Nephron progenitor cell (in vitro differentiated cells): ENCODE measurements around the gene TMEM170A.

Source experiments
- DNase-seq: peaks from one replicate; pipeline ENCODE4 v3.0.0; 2021
- H3K27ac Mint-ChIP-seq: 2 replicates; pipeline ENCODE4 v1.8.0; 2021; ENCODE audit warnings: mild to moderate bottlenecking, moderate library complexity, mixed read lengths
- H3K27me3 Mint-ChIP-seq: 2 replicates; pipeline ENCODE4 v1.8.0; 2021; ENCODE audit warnings: mild to moderate bottlenecking, low read depth, mixed read lengths; ENCODE audit not compliant: poor library complexity
- H3K36me3 Mint-ChIP-seq: 2 replicates; pipeline ENCODE4 v1.8.0; 2021; ENCODE audit warnings: low read depth, mixed read lengths
- H3K4me1 Mint-ChIP-seq: 2 replicates; pipeline ENCODE4 v1.8.0; 2021; ENCODE audit warnings: mixed read lengths
- H3K4me3 Mint-ChIP-seq: 2 replicates; pipeline ENCODE4 v1.8.0; 2021; ENCODE audit warnings: mild to moderate bottlenecking, moderate library complexity, mixed read lengths
- H3K9me3 Mint-ChIP-seq: 2 replicates; pipeline ENCODE4 v1.8.0; 2021; ENCODE audit warnings: mild to moderate bottlenecking, moderate library complexity, mixed read lengths
- TF ChIP-seq, protein P1 (sequence below): fragments of 200-600 bp; sonication (generic); IDR thresholded peaks from 2 replicates; pipeline ENCODE4 v1.5.0; 2021; ENCODE audit warnings: antibody characterized with exemption

The TMEM170A gene

GRCh38 chr16:75477680-75478473 is 13.4 kb upstream of the TMEM170A start:
- H3K4me3 Mint-ChIP-seq, result no peak overlapping the region
- TF ChIP-seq, protein P1, sequence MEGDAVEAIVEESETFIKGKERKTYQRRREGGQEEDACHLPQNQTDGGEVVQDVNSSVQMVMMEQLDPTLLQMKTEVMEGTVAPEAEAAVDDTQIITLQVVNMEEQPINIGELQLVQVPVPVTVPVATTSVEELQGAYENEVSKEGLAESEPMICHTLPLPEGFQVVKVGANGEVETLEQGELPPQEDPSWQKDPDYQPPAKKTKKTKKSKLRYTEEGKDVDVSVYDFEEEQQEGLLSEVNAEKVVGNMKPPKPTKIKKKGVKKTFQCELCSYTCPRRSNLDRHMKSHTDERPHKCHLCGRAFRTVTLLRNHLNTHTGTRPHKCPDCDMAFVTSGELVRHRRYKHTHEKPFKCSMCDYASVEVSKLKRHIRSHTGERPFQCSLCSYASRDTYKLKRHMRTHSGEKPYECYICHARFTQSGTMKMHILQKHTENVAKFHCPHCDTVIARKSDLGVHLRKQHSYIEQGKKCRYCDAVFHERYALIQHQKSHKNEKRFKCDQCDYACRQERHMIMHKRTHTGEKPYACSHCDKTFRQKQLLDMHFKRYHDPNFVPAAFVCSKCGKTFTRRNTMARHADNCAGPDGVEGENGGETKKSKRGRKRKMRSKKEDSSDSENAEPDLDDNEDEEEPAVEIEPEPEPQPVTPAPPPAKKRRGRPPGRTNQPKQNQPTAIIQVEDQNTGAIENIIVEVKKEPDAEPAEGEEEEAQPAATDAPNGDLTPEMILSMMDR, result no peak
- no peak for DNase-seq
- H3K27ac Mint-ChIP-seq, result no peak overlapping the region
- peaks cover 10% of the 10 kb centered on the region for H3K36me3 Mint-ChIP-seq
- no peaks in the 10 kb centered on the region for H3K9me3 Mint-ChIP-seq
- peaks cover 9% of the 10 kb centered on the region for H3K4me1 Mint-ChIP-seq
- H3K27me3 Mint-ChIP-seq, result peaks cover 9% of the 10 kb centered on the region

DNA sequence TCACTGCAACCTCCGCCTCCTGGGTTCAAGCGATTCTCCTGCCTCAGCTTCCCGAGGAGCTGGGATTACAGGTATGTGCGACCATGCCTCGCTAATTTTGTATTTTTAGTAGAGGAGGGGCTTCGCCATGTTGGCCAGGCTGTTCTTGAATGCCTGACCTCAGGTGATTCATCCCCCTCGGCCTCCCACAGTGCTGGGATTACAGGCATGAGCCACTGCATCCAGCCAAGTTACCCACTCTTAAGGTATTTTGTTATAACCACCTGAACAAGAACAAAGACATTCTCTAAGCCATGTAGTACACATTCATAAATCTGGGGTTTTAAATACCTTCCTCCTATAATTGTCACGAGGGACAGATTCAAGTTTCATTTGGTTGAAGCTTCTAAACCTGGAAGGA is 12.3 kb upstream of the TMEM170A start:
- H3K27ac Mint-ChIP-seq, result no peak overlapping the region

DNA sequence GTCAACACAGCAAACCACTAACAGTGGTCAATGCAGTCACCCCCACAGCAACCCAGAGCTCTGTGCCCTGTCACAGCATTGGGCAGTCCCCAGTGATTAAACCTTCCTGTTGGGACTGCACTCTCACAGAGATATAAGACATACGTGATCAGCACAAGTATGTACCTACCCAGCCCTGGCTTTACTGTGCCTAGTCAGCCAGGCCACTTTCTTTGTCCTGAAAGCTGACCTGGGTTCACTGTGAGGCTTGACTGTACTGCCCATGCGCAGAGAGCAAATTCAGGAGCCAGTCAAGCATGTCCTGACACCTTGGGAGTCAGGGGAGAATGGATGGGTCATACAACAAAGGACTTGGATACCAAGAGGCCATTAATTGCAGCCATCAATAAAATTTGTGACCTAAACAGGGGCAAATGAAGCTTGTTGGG is 10.9 kb upstream of the TMEM170A start:
- H3K27me3 Mint-ChIP-seq, result peaks cover 9% of the 10 kb centered on the region
- peak overlapping the region; percentile 83 for H3K27ac Mint-ChIP-seq
- TF ChIP-seq, protein P1, result no peak
- no peak overlapping the region for H3K4me3 Mint-ChIP-seq
- H3K4me1 Mint-ChIP-seq, result peaks cover 14% of the 10 kb centered on the region
- DNase-seq, result no peak
- H3K36me3 Mint-ChIP-seq, result peaks cover 10% of the 10 kb centered on the region
- no peaks in the 10 kb centered on the region for H3K9me3 Mint-ChIP-seq

More for the DNA sequence above, 12.3 kb upstream of the TMEM170A start:
- TF ChIP-seq, protein P1, result no peak
- Mint-ChIP-seq H3K4me3 (no peak overlapping the region), H3K9me3 (no peaks in the 10 kb centered on the region), H3K36me3 (peaks cover 10% of the 10 kb centered on the region), H3K27me3 (peaks cover 9% of the 10 kb centered on the region), H3K4me1 (peaks cover 11% of the 10 kb centered on the region)
- no peak for DNase-seq

- peaks cover 15% of the 10 kb centered on the region for H3K9me3 Mint-ChIP-seq
- no peak overlapping the region for H3K4me3 Mint-ChIP-seq
- TF ChIP-seq, protein P1, result no peak
- peaks cover 8% of the 10 kb centered on the region for H3K36me3 Mint-ChIP-seq
- peaks cover 13% of the 10 kb centered on the region for H3K27me3 Mint-ChIP-seq
- no peak overlapping the region for H3K27ac Mint-ChIP-seq
- peaks cover 19% of the 10 kb centered on the region for H3K4me1 Mint-ChIP-seq
- DNase-seq, result no peak
Measured at GRCh38 chr16:75472908-75473877, 8.7 kb upstream of the TMEM170A start.

DNA sequence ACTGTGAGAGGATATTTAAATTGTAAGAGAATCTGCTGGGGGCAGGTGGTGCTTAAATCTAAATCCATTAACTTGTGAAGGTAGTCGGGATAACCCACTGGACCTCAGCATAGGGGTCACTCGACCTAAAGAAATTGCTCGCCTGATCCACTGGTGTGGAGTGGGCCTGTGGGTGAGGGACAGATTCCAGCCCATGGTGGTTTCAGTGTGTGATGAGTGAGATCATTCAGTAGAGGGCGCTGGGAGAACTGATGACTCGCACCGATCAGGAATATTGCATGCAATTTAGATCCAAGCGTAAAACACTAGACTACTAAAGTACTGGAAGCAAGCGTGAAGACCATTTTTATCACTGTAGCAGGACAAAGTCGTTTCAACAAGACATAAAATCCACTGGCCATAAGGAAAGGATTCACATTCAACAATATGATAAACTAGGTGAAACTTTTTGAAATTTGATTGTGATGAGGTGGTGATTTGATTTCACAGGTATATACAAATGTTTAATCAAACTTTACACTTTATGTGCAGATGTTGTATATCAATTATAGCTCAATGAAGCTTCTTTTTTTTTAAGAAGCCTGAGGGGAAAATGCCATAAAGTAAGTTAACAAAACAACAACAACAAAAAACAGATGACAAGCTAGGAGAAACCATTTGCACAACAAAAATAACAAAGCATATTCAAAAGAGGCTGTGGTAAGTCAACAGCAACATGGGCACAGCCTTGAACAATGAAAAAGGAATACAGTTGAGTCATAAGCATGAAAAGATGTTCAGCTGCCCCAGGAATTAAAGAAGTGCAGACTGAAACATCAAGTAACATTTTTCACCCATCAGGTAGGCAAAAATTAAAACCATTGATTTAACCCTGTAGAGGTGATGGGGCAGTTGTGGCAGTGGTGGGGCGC is 7.5 kb upstream of the TMEM170A start:
- DNase-seq, result peak; percentile 45
- Mint-ChIP-seq H3K9me3 (peaks cover 15% of the 10 kb centered on the region), H3K4me1 (peaks cover 19% of the 10 kb centered on the region), H3K27ac (no peak overlapping the region), H3K27me3 (peaks cover 13% of the 10 kb centered on the region), H3K4me3 (no peak overlapping the region), H3K36me3 (peaks cover 8% of the 10 kb centered on the region)
- TF ChIP-seq, protein P1, result peak; percentile 62
